ENCODE data around the gene ANKRD9. TPM values are rescaled to one million over a fixed set of nuclear protein-coding genes. Genes with fewer than 3 reads are reported as not detected.

The ANKRD9 gene
- total and polyA plus RNA-seq, 2 of the 13 experiments (the other 11 are each of a cell fraction or from before 2014, with no cell fraction given), result 10.0 to 15.0 TPM

DNA sequence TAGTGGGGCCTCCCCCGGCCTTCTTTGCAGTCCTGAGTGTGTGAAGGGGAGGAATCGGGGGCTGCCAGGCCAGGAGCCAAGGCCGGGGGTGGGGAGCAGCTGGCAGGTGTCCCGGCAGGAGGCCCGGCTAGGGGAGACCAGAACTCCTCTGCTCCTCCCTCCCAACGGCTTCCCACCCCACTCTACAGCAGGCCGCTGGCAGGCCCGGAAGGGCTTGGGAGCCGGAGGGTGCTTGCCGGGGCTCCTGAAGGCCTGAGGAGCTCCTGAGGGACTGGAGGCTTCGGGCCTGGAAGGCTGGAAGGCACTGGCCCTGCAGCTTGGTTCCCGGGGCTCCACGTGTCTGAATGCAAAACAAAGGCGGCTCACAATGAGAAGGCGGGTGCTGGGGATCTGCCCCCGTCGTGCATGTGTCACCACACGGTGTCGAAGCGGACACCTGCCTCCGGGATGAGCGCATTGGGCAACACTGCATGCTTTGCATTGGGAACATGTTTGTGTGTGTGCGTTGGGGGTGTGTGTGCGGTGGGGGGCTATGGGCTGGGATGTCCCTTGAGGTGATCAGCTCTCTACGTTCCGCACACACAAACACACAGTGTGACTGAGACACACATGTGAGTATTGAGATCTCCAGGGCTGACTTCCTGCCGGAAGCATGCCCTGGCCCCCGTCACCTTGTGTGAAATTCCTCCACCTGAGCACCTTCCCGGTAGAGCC is 30.9 kb upstream of the ANKRD9 start (continued):
- TF ChIP-seq, protein P1, sequence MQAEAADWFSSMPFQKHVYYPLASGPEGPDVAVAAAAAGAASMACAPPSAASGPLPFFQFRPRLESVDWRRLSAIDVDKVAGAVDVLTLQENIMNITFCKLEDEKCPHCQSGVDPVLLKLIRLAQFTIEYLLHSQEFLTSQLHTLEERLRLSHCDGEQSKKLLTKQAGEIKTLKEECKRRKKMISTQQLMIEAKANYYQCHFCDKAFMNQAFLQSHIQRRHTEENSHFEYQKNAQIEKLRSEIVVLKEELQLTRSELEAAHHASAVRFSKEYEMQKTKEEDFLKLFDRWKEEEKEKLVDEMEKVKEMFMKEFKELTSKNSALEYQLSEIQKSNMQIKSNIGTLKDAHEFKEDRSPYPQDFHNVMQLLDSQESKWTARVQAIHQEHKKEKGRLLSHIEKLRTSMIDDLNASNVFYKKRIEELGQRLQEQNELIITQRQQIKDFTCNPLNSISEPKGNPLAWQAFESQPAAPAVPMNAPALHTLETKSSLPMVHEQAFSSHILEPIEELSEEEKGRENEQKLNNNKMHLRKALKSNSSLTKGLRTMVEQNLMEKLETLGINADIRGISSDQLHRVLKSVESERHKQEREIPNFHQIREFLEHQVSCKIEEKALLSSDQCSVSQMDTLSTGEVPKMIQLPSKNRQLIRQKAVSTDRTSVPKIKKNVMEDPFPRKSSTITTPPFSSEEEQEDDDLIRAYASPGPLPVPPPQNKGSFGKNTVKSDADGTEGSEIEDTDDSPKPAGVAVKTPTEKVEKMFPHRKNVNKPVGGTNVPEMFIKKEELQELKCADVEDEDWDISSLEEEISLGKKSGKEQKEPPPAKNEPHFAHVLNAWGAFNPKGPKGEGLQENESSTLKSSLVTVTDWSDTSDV (CRISPR knock-in tag; IDR thresholded peaks at IDR 0.05), result peak; percentile 22; the same call in 1 of the 2 replicates
- no peak for TF ChIP-seq ZNF670 (CRISPR knock-in tag; IDR thresholded peaks at IDR 0.05; ENCODE audit: borderline replicate concordance)
- no peak for TF ChIP-seq ZEB1 (IDR thresholded peaks at IDR 0.05; ENCODE audit: insufficient replicate concordance, low read depth)
- no peak for TF ChIP-seq ZNF460 (CRISPR knock-in tag; IDR thresholded peaks at IDR 0.05; ENCODE audit: borderline replicate concordance)

DNA sequence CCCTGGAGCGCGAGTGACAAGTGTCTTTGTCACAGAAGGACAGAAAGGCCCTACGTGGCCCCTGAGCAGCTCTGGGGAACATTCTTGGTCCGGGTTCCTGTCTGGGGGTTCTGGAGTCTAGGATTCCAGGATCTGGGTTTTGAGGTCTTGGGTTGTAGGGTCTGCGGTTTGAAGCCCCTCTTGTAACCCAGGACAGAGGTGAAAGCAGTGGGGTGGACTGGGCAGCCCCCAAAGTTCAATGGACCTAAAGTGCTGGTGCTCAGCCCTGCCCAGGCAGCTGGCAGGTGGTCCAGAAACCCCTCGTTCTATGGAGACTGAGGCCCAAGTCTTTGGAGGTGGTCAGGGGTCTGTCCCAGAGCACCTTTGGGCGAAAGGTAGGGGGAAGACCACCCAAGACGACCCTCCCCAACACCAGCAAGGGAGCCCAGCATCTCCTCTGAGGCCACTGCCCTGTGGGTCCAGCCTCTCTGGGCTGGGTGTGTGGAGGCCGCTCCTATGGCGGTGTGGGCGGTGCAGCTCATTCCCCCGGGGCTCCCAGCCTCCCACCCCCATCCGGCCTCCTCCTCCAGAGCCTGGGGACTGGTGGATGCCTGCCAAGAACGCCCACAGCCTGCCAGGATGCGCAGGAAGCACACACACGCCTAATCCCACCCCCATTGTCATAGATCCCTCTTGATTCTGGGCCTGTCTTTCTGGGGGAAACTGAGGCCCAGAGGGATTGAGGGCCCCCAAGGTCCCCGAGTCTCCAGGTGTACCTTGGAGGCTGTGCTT is 30.2 kb upstream of the ANKRD9 start:
- ATAC-seq (peak; percentile 42), FAIRE-seq (peak; percentile 60), DNase-seq (ENCODE audit: low spot score) (peak; percentile 86)
- H3K79me2 ChIP-seq (ENCODE audit: insufficient read depth, low read length), result no peaks in the 10 kb centered on the region
- intact Hi-C loops (cut with micrococcal nuclease; ENCODE audit: unreplicated experiment), result no loop called here
- in situ Hi-C loops (cut with HindIII; ENCODE audit: extremely low pct_ligation_motif_present, low pct_unique_long_range_greater_than_20kb), result loop anchor here (5.0 kb wide), 1 partner anchor 53 kb away; the partner anchor contains the start of gene RCOR1
- H3K27me3 ChIP-seq (ENCODE audit: control insufficient read depth in 1 of 2, insufficient read depth in 2 of 2, low read length in 2 of 2), result no peaks in the 10 kb centered on the region; a peak in 1 of 5 replicates
- BruUV-seq (replicated peaks), result TSS peak; percentile 96
- POLR2A ChIA-PET, result interaction anchor here (0.8 to 6.9 kb wide), 27 partner anchors 9 to 591 kb away, joined by 3 to 102 read pairs (median 5); partner anchors contain the start of genes ANKRD9, RCOR1 and ZNF839
- CTCF ChIA-PET (ENCODE audit: low intra/inter-chr PET ratio, low total read pairs), result no interaction called here
- H3K4me2 ChIP-seq (ENCODE audit: low read depth, low read length), result peak overlapping the region; percentile 98
- H2AFZ ChIP-seq (ENCODE audit: low read length), result no peak overlapping the region
- peak overlapping the region; percentile 91 for H3K9ac ChIP-seq (ENCODE audit: insufficient read depth, low read depth, low read length)
- H4K20me1 ChIP-seq (ENCODE audit: insufficient read depth, low read length), result no peaks in the 10 kb centered on the region
- WGBS (ENCODE audit: low lambda C conversion rate), result 0% methylated on average over 9 of the region's 17 CpGs
- H3K36me3 ChIP-seq (replicated peaks in 1 of 2; ENCODE audit: control insufficient read depth in 1 of 2, insufficient read depth in 2 of 2, low read length in 2 of 2), result no peaks in the 10 kb centered on the region
- peaks cover 82% of the 10 kb centered on the region for H3K4me1 ChIP-seq (ENCODE audit: insufficient read depth, low read length)
- H3K27ac ChIP-seq (ENCODE audit: extremely low read length, insufficient read depth, low read length), result peak overlapping the region; percentile 93
- no peaks in the 10 kb centered on the region for H3K9me3 ChIP-seq (ENCODE audit: low read length)
- peak overlapping the region; percentile 60 to 80 (median 78) for H3K4me3 ChIP-seq (replicated peaks in 1 of 3; ENCODE audit: insufficient read depth in 1 of 3, low read depth in 2 of 3, low read length in 3 of 3)
- TF ChIP-seq, protein P2, sequence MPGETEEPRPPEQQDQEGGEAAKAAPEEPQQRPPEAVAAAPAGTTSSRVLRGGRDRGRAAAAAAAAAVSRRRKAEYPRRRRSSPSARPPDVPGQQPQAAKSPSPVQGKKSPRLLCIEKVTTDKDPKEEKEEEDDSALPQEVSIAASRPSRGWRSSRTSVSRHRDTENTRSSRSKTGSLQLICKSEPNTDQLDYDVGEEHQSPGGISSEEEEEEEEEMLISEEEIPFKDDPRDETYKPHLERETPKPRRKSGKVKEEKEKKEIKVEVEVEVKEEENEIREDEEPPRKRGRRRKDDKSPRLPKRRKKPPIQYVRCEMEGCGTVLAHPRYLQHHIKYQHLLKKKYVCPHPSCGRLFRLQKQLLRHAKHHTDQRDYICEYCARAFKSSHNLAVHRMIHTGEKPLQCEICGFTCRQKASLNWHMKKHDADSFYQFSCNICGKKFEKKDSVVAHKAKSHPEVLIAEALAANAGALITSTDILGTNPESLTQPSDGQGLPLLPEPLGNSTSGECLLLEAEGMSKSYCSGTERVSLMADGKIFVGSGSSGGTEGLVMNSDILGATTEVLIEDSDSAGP (CRISPR knock-in tag; IDR thresholded peaks at IDR 0.05; ENCODE audit: borderline replicate concordance), result no peak; the same call in 1 of the 2 replicates
- TF ChIP-seq, protein P3, sequence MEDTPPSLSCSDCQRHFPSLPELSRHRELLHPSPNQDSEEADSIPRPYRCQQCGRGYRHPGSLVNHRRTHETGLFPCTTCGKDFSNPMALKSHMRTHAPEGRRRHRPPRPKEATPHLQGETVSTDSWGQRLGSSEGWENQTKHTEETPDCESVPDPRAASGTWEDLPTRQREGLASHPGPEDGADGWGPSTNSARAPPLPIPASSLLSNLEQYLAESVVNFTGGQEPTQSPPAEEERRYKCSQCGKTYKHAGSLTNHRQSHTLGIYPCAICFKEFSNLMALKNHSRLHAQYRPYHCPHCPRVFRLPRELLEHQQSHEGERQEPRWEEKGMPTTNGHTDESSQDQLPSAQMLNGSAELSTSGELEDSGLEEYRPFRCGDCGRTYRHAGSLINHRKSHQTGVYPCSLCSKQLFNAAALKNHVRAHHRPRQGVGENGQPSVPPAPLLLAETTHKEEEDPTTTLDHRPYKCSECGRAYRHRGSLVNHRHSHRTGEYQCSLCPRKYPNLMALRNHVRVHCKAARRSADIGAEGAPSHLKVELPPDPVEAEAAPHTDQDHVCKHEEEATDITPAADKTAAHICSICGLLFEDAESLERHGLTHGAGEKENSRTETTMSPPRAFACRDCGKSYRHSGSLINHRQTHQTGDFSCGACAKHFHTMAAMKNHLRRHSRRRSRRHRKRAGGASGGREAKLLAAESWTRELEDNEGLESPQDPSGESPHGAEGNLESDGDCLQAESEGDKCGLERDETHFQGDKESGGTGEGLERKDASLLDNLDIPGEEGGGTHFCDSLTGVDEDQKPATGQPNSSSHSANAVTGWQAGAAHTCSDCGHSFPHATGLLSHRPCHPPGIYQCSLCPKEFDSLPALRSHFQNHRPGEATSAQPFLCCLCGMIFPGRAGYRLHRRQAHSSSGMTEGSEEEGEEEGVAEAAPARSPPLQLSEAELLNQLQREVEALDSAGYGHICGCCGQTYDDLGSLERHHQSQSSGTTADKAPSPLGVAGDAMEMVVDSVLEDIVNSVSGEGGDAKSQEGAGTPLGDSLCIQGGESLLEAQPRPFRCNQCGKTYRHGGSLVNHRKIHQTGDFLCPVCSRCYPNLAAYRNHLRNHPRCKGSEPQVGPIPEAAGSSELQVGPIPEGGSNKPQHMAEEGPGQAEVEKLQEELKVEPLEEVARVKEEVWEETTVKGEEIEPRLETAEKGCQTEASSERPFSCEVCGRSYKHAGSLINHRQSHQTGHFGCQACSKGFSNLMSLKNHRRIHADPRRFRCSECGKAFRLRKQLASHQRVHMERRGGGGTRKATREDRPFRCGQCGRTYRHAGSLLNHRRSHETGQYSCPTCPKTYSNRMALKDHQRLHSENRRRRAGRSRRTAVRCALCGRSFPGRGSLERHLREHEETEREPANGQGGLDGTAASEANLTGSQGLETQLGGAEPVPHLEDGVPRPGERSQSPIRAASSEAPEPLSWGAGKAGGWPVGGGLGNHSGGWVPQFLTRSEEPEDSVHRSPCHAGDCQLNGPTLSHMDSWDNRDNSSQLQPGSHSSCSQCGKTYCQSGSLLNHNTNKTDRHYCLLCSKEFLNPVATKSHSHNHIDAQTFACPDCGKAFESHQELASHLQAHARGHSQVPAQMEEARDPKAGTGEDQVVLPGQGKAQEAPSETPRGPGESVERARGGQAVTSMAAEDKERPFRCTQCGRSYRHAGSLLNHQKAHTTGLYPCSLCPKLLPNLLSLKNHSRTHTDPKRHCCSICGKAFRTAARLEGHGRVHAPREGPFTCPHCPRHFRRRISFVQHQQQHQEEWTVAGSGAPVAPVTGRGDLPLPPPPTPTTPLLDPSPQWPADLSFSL (CRISPR knock-in tag; IDR thresholded peaks at IDR 0.05), result no peak
- no peak; the same call in 1 of the 2 replicates for TF ChIP-seq HNRNPL (IDR thresholded peaks at IDR 0.05; ENCODE audit: low read depth, low read length)
- no peak for TF ChIP-seq RFX1 (IDR thresholded peaks at IDR 0.05)
